Right renal cortex interstitium (tissue), 3 donors: ENCODE measurements around the gene RNF8. TPM values are rescaled to one million over a fixed set of nuclear protein-coding genes. Genes with fewer than 3 reads are reported as not detected.
A peak's percentile ranks its signal among the peaks of the same experiment; 100 is the strongest.
"Not testable (repeated sequence)": the region's sequence is repeated elsewhere in the genome, so short reads cannot be mapped to it uniquely, and the experiment has no call there.

Experiments used
- DNase-seq, 3 donors: peaks; one replicate each; pipeline ENCODE4 v3.0.0-alpha.2; 2013; ENCODE audit warnings: low read depth in 3 of 3, low spot score in 2 of 3
- polyA plus RNA-seq, 3 donors: library from polyadenylated mRNA; unstranded; fragments of 120-200 nt; gene quantifications; one replicate each; pipeline ENCODE4 v1.2.1, GENCODE V29; 2013; ENCODE audit not compliant: insufficient read length in 3 of 3

RNF8 gene
- polyA plus RNA-seq, 3 donors = 29.0 to 33.8 (median 30.7) TPM

DNA sequence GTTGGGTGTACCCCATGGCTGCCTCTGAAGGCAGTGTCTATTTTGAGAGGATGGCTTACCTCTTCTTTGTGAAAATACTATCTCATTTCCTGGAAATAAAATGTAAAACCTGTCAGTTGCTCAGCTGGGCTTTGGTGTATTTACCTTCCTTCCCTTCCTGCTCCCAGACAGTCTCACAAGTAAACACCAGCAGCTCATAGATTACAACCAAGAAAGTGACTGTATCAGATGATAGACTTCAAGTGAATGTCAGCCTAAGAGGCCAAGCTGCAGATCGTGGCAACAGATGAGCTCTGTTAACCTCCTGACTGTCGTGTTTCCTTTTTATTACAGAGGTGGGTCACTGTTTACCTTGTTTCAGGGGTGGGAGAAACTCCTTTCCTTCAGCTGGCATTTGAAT lies 37.3 kb downstream of the RNF8 start:
- no peak for DNase-seq

DNA sequence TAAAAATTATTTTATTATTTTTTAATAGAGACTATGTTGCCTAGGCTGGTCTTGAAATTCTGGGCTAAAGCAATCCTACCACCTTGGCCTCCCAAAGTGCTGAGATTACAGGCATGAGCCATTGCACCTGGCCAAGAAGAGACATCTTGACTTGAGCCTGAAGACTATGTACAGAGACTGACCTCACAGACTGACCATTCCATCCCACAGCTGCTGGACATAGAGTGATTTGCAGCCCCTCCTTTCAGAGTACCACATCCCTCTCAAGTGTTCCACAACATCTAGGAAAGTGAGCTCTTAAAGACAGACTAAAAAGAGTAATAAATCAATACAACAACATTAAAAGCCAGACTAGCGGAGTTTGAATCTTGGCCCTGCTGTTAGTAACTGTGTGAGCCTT lies 39.0 kb downstream of the RNF8 start:
- DNase-seq = no peak

DNA sequence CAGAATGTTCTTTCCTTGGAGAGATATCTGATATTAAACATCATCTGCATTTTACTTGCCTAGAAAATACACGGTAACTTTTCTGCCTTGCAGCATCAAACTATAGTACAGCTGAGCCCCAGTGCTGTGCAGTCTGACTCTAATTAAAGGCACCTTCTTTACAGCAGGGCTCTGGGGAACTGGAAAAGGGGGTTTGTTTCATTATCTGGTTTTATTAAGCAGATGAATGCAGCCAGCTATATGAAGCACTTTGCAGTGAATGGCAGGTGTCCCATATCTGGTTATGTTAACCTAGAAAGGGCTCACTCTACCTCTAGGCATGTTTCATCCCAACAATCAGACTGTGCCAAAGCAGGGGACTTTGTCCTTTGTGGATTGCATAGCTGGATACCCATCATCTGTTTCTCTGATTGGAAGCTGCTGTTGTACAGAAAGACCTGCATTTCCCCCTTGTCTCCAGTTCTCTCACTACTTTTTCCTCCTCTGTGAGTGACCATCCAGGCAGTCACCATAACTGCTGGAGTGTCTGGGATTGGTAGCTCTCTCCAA lies 39.7 kb downstream of the RNF8 start:
- DNase-seq = no peak

DNA sequence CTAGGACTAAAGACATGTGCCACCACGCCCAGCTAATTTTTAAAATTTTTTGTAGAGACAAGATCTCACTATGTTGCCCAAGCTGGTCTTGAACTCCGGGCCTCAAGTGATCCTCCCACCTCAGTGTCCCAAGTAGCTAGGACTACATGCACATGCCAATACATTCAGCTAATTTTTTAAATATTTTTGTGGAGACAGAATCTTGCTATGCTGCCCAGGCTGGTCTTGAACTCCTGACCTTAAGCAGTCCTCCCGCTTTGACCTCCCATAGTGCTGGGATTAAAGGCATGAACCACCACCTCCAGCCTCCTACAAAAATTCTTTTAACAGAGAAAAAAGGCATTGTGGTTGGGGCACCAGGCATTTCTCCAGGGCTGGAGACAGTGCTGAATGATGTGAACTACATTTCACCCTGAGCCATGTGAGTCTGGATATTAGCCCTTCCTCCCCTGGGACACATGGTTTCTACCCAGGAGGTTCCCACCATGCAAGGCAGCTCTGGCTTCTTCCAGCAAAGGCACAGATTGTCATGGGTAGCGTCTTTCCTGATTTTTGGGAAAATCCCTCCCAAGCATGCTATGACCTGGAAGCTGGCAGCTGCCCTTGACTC lies 42.9 kb downstream of the RNF8 start:
- DNase-seq = no peak

DNA sequence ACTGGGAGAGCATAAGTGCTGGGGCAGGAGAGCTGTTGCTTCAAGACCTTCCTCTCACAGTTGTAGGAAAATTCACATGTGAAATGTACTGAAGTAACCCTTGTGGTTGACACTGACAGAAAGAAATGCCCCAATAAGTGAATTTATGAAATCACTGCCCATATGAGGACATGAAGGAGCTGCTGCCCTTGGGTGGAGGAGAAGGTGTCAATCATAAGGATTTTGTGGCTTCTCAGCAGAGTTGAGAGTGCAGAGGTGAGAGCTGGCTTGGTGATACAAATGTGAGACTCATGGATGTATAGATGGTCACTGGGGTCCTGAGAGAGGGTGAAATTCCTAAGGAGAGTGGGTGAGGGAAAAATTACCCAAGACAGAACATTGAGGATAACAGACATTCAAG lies 45.3 kb downstream of the RNF8 start:
- no peak for DNase-seq

- no peak for DNase-seq
Observed at GRCh38 chr6:37399795-37400490, 46.2 kb downstream of the RNF8 start.

DNA sequence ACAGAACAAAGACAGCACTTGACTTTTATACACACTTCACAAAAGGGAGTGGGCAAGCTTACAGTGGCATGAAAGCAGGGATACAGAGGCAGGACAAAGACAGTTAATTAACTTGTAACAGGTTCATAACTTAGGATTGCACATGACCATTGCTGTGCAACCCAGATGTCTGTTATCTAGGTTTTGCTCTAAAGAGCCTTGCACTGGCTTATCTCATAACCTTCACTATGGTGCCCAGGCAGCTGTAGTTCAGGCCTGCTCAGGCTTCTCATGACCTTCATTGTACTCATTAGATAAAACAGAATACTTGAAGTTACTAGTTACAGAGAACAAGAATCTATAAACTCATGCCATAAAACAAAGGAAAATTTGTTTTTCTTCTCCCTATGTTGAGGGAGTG lies 47.9 kb downstream of the RNF8 start:
- not testable (repeated sequence) for DNase-seq

DNA sequence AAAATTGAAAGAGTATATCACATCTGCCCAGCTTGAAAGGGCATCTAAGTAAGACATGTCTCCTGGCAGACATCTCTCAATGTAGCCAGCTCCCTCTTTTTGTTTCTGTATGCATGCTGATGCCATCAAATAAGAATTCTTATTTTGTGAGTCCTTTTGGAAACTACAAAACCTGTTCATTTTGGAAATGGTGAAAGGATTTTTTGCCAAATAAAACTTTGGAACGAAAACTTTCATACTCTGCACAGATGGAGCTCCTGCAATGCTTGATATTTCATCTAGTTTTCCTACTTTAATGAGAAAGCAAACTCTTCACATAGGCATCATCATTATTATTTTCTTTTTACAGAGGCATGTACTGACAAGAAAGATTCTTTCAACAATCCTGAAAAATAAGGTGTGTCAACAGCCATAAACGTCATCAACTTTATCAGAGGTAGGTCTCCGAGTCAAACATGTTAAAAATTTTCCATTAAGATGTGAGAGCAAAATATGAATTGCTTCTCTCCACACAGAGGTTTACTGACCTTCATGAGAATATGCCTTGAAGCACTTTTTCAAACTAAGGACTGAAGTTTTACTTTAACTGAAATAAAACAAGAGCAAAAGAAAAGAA lies 53.1 kb downstream of the RNF8 start:
- DNase-seq = no peak

GRCh38 chr6:37407948-37408347 lies 54.2 kb downstream of the RNF8 start:
- DNase-seq = no peak

GRCh38 chr6:37409501-37409900 lies 55.7 kb downstream of the RNF8 start:
- no peak for DNase-seq

- DNase-seq = no peak
Observed at GRCh38 chr6:37417393-37417792, 63.6 kb downstream of the RNF8 start.

DNA sequence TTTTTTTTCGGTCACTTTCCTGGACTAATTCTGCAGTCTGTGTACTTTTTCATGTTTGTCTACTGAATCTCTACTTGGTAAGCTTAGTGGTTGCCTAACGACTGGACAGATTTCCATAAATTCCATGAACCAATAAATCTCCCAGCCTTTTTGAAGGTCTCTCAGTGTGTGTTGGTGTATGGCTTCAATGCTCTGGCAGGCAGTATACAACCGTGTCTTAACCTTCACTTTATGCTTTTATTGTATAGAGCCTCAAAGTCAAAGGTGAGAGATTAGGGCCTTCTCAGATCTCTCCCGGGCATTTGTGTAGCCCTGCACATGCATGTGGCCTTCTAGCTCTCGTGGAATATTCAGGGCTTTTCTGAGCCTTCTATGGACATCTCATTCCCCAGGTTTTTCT lies 64.9 kb downstream of the RNF8 start:
- no peak for DNase-seq

GRCh38 chr6:37426058-37426944 lies 72.5 kb downstream of the RNF8 start:
- DNase-seq = no peak

- no peak for DNase-seq
Observed at GRCh38 chr6:37426945-37427510, 73.2 kb downstream of the RNF8 start.

DNA sequence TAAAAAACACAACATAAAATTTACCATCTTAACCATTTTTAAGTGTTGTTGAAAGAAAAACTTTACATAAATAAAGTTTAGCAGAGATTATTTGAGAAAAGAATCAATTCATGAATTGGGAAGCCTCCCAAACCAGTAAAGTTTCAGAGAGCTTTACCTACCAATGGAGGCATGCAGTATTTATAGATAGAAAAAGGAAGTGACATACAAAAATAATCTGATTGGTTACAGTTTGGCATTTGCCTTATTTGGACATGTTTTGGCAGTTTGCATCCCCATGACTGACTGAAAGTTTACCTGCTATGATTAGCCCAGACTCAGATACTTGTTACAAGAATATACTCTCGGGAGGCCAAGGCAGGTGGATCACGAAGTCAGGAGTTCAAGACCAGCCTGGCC lies 75.6 kb downstream of the RNF8 start:
- no peak for DNase-seq

- peak in 1 of 3 donors; percentile 7 for DNase-seq
Observed at GRCh38 chr6:37432590-37432915, 78.8 kb downstream of the RNF8 start.

DNA sequence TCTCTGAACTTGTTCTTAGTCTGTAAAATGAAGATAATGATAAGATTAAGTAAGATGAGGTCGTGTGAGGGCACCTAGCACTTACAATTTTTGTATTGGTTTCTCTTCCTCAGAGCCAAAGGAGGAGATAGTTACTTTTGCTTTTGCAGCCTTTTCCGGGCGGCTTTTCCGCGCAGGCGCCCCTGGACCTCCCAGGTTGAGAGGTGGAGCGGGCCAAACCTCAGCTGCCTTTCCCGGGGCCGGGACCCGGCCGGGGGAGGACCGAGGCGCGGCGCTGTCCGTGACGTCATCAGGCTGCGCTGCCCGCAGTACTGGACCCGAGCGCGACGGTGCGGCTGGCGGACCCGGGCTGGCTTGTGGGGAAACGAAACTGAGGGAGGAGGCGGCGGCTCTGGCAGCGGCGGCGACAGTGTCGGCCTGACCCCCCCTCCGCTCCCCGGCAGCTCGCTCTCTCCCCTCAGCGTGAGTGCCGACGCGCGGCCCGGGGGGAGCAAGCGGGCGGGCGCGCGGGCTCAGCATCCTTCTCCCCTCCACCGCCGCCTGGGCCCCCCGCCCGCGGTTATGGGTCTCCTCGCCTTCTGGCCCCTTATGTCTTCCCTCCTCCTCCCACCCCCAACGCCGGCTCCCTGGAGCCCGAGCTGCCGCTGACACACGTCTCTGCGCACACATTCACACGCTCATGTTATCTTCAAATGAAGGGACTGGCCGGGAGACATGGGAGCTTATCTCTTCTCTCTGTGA lies 79.3 kb downstream of the RNF8 start, which contains the start of gene CMTR1:
CMTR1 (plus strand) TSS at position 306 of the 741 bp plus-strand sequence. CDS start 2,409 bp downstream, outside the sequence.
- peak; percentile 64 to 77 (median 68) for DNase-seq

DNA sequence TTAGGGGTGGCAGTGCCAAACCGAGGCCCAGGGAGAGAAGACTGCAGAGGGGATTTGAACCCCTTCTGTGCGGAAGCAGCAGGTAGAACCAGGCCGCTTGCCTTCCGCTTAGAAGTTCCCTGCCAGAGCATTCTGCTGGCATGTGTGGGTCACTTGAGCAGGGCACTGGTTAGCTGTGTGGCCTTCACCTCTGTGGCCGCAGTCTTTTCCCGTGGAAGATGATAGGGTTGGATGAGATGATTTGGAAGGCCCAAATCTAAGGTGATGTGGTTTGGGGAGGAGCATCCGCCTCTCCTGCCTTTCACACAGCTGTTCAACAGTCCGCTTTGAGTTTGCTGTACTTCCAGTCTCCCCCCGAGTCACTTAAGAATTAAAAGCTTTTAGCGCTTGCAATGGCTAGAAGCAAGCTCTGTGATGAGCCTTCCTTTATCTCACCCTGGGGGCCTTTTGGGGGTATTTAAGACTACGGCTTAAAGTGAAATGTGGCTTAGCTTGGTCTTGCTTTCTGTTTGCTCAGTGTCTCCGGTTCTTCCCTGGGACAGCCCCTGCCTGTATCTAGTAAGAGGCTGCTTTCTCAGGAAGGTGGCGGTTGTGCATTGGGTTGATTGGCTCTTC lies 80.0 kb downstream of the RNF8 start:
- DNase-seq = no peak

GRCh38 chr6:37435373-37435772 lies 81.6 kb downstream of the RNF8 start:
- DNase-seq = no peak
